Ovary (tissue), 3 donors: Measurements from ENCODE around the gene CCDC32.

Experiments
- CTCF ChIP-seq, 3 donors: fragments of 450-650 bp in 2 of 3; fragments of 200-600 bp in 1 of 3; IDR thresholded peaks; one replicate each; pipeline versions ENCODE4 v1.5.1 to v1.8.0; 2016 to 2022; ENCODE audit warnings: antibody characterized with exemption in 3 of 3, mild to moderate bottlenecking in 1 of 3
- EP300 ChIP-seq: sonication (generic); formaldehyde crosslinking; IDR thresholded peaks from one replicate; pipeline ENCODE4 v1.6.1; 2017; ENCODE audit warnings: antibody characterized with exemption
- POLR2A ChIP-seq: fragments of 450-650 bp; IDR thresholded peaks from one replicate; pipeline ENCODE4 v1.6.1; 2017; ENCODE audit warnings: antibody characterized with exemption, mild to moderate bottlenecking, moderate library complexity
- donor health status: DM: no; HTN: no; CAD: no.

- TF ChIP-seq CTCF (IDR thresholded peaks at IDR 0.05) (no peak), POLR2A (no peak), EP300 (no peak)
Measured at GRCh38 chr15:40523611-40524010, 41.2 kb downstream of the CCDC32 start.
